B cell (primary cell): ENCODE measurements around the gene TPSG1. TPM values are rescaled to one million over a fixed set of nuclear protein-coding genes. Genes with fewer than 3 reads are reported as not detected.

Experiments used
- ATAC-seq: fragments of 200-7000 bp; cut with Tn5 transposase; one replicate; pipeline ENCODE4 v1.10.0; 2021; ENCODE audit warnings: low read depth, mild to moderate bottlenecking, moderate number of reproducible peaks, moderate library complexity
- CTCF ChIA-PET: fragments of 350-600 bp; sonication (Branson Sonifier 250); formaldehyde crosslinking; loops from one replicate; lab custom pipeline; 2021; ENCODE audit warnings: antibody characterized with exemption, inconsistent platforms; lab: Charles Lee
- POLR2A ChIA-PET: fragments of 350-600 bp; sonication (Branson Sonifier 250); formaldehyde crosslinking; loops from one replicate; lab custom pipeline; 2021; ENCODE audit warnings: antibody characterized with exemption; lab: Charles Lee
- DNase-seq: peaks from one replicate; pipeline ENCODE4 v3.0.0; 2013
- H2AFZ ChIP-seq: 2 replicates; pipeline ENCODE4 v1.6.1; 2012; ENCODE audit warnings: mild to moderate bottlenecking, low read depth, low read length; ENCODE audit not compliant: insufficient read depth, poor library complexity, severe bottlenecking
- H3K27ac ChIP-seq, 2 donors: 1 replicate in 1 of 2; 2 replicates in 1 of 2; pipeline ENCODE4 v1.5.1; 2012 to 2013; ENCODE audit warnings: low read length in 2 of 2, mild to moderate bottlenecking in 2 of 2, moderate library complexity in 1 of 2
- H3K27me3 ChIP-seq, 4 experiments: fragments of 200-600 bp in 1 of 4; sonication (generic) in 1 of 4; replicated peaks in 1 of 4; 1 replicate in 2 of 4; 2 replicates in 2 of 4; pipeline versions ENCODE4 v1.6.1 to v1.7.0; 2013 to 2016; ENCODE audit warnings: low read length in 3 of 4, mild to moderate bottlenecking in 2 of 4, mixed read lengths in 1 of 4, moderate library complexity in 1 of 4; ENCODE audit not compliant: insufficient read depth in 4 of 4, control insufficient read depth in 3 of 4; ENCODE audit errors: control extremely low read depth in 1 of 4
- H3K36me3 ChIP-seq, 2 experiments: replicated peaks in 1 of 2; 1 replicate in 1 of 2; 2 replicates in 1 of 2; pipeline versions ENCODE4 v1.6.1 to v1.7.1; 2013; ENCODE audit warnings: low read length in 1 of 2; ENCODE audit not compliant: insufficient read depth in 2 of 2, control insufficient read depth in 1 of 2; ENCODE audit errors: control extremely low read depth in 1 of 2, extremely low read depth in 1 of 2
- H3K4me1 ChIP-seq, 2 donors: fragments of 200-600 bp in 1 of 2; sonication (generic) in 1 of 2; 1 replicate in 1 of 2; 2 replicates in 1 of 2; pipeline versions ENCODE4 v1.5.1 to v1.6.1; 2013 to 2017; ENCODE audit warnings: low read length in 2 of 2; ENCODE audit not compliant: control insufficient read depth in 2 of 2, insufficient read depth in 2 of 2
- H3K4me2 ChIP-seq: replicated peaks from 2 replicates; pipeline ENCODE3; 2012; ENCODE audit warnings: mild to moderate bottlenecking, low read depth, low read length; ENCODE audit not compliant: poor library complexity, severe bottlenecking
- H3K4me3 ChIP-seq, 5 experiments: fragments of 200-600 bp in 1 of 5; sonication (generic) in 1 of 5; 1 replicate in 3 of 5; 2 replicates in 2 of 5; pipeline versions ENCODE4 v1.5.1 to v1.7.0; 2011 to 2016; ENCODE audit warnings: low read length in 4 of 5, mild to moderate bottlenecking in 4 of 5, low read depth in 2 of 5, control low read depth in 1 of 5, moderate library complexity in 1 of 5; ENCODE audit not compliant: insufficient read depth in 1 of 5; ENCODE audit errors: control extremely low read depth in 1 of 5, extremely low read depth in 1 of 5
- H3K79me2 ChIP-seq: fragments of 200-600 bp; sonication (generic); one replicate; pipeline ENCODE4 v1.6.0; 2016; ENCODE audit warnings: low read length; ENCODE audit not compliant: control insufficient read depth, insufficient read depth
- H3K9ac ChIP-seq: fragments of 200-600 bp; sonication (generic); 2 replicates; pipeline ENCODE4 v1.6.1; 2017; ENCODE audit warnings: mild to moderate bottlenecking, low read length, moderate library complexity
- H3K9me3 ChIP-seq, 3 donors: one replicate each; pipeline versions ENCODE4 v1.6.1 to v1.7.1; 2013; ENCODE audit warnings: low read length in 2 of 3; ENCODE audit not compliant: control insufficient read depth in 2 of 3, insufficient read depth in 1 of 3; ENCODE audit errors: control extremely low read depth in 1 of 3
- H4K20me1 ChIP-seq: 2 replicates; pipeline ENCODE4 v1.6.0; 2012; ENCODE audit warnings: mild to moderate bottlenecking, low read length; ENCODE audit not compliant: insufficient read depth, control insufficient read depth, poor library complexity, severe bottlenecking
- H3K27ac Mint-ChIP-seq: one replicate; pipeline ENCODE4 v1.8.0; 2021; ENCODE audit warnings: mixed read lengths
- H3K27me3 Mint-ChIP-seq: one replicate; pipeline ENCODE4 v1.8.0; 2021; ENCODE audit warnings: mixed read lengths
- H3K4me1 Mint-ChIP-seq: one replicate; pipeline ENCODE4 v1.8.0; 2021; ENCODE audit warnings: mixed read lengths
- H3K4me3 Mint-ChIP-seq: one replicate; pipeline ENCODE4 v1.8.0; 2021; ENCODE audit warnings: mixed read lengths
- H3K9me3 Mint-ChIP-seq: one replicate; pipeline ENCODE4 v1.8.0; 2022; ENCODE audit warnings: mixed read lengths; ENCODE audit not compliant: insufficient read depth
- CTCF ChIP-seq: fragments of 200-600 bp; IDR thresholded peaks from one replicate; pipeline ENCODE4 v1.8.0; 2022; ENCODE audit warnings: antibody characterized with exemption, mild to moderate bottlenecking
- EZH2 ChIP-seq: IDR thresholded peaks from 2 replicates; pipeline ENCODE4 v1.6.1; 2012; ENCODE audit warnings: borderline replicate concordance, low read depth, mild to moderate bottlenecking, moderate library complexity, low read length; ENCODE audit not compliant: insufficient read depth, poor library complexity, severe bottlenecking
- WGBS: methylation state at CpG from one replicate; pipeline ENCODE4 v1.1.5; 2013; ENCODE audit warnings: missing lambda C conversion rate; ENCODE audit not compliant: insufficient coverage; 5-methylcytosine and 5-hydroxymethylcytosine counted together
- intact Hi-C: fragments of 100-400 bp; cut with micrococcal nuclease; formaldehyde crosslinking; loops from one replicate; pipeline ENCODE4 v1.10.0; 2022
- polyA plus RNA-seq: library from polyadenylated mRNA; depleted of rRNA; stranded (reverse); fragments of >200 nt; gene quantifications from 2 replicates; pipeline ENCODE4 v1.2.3, GENCODE V29; 2012
- total RNA-seq, 2 donors: library from RNA; stranded (reverse); fragments of 120-200 nt in 1 of 2; gene quantifications; 1 replicate in 1 of 2; 2 replicates in 1 of 2; pipeline versions ENCODE4 v1.2.3 to v1.2.4, GENCODE V29; 2013 to 2022

TPSG1 gene
- total and polyA plus RNA-seq, 2 donors (not counting 1 experiment from before 2014, with no cell fraction given), result not detected

- no peak overlapping the region for H3K4me3 ChIP-seq
- no peaks in the 10 kb centered on the region for H3K4me1 ChIP-seq
- H3K27ac ChIP-seq, result no peak overlapping the region
- no peak overlapping the region for H3K4me2 ChIP-seq
- no peak overlapping the region for H3K9ac ChIP-seq
- no peak for ATAC-seq
- 81% methylated on average over 35 of the region's 40 CpGs for WGBS
- DNase-seq, result no peak
- no peak overlapping the region for H2AFZ ChIP-seq
- no peak overlapping the region for H3K4me3 Mint-ChIP-seq
- CTCF ChIA-PET, result no interaction called here
- H3K79me2 ChIP-seq, result no peaks in the 10 kb centered on the region
- POLR2A ChIA-PET, result no interaction called here
- H3K9me3 ChIP-seq, result no peaks in the 10 kb centered on the region
- H3K27me3 Mint-ChIP-seq, result no peaks in the 10 kb centered on the region
- no peaks in the 10 kb centered on the region for H3K9me3 Mint-ChIP-seq
- H4K20me1 ChIP-seq, result no peaks in the 10 kb centered on the region
- H3K4me1 Mint-ChIP-seq, result no peaks in the 10 kb centered on the region
- intact Hi-C loops, result no loop called here
- H3K27ac Mint-ChIP-seq, result no peak overlapping the region
- H3K27me3 ChIP-seq, result no peaks in the 10 kb centered on the region
- TF ChIP-seq CTCF, result no peak
- TF ChIP-seq EZH2, result no peak
- no peaks in the 10 kb centered on the region for H3K36me3 ChIP-seq
These were observed 3.2 kb downstream of the TPSG1 start for GRCh38 chr16:1221628-1222552.
